Thyroid gland (tissue), 4 donors: Measurements from ENCODE around the gene CHST9.

Experiments
- CTCF ChIP-seq, 6 experiments: fragments of 200-600 bp in 3 of 6; fragments of 450-650 bp in 3 of 6; sonication (generic) in 3 of 6; IDR thresholded peaks; one replicate each; pipeline ENCODE4 v1.5.1; 2016 to 2019; ENCODE audit warnings: antibody characterized with exemption in 6 of 6, mild to moderate bottlenecking in 2 of 6, inconsistent platforms in 1 of 6, moderate library complexity in 1 of 6
- POLR2A ChIP-seq, 2 donors: fragments of 450-650 bp; IDR thresholded peaks; one replicate each; pipeline ENCODE4 v1.6.1; 2017; ENCODE audit warnings: antibody characterized with exemption in 2 of 2, mild to moderate bottlenecking in 2 of 2, moderate library complexity in 1 of 2

GRCh38 chr18:27033722-27034121 is 151.4 kb downstream of the CHST9 start:
- TF ChIP-seq CTCF (IDR thresholded peaks at IDR 0.05) (no peak), POLR2A (IDR thresholded peaks at IDR 0.05) (no peak)
